HG02852 (cell line): ENCODE data around the gene UBTF.

Experiments
- ATAC-seq: cut with Tn5 transposase; IDR thresholded peaks from one replicate; pipeline ENCODE4 v1.9.1; 2021; ENCODE audit warnings: mild to moderate bottlenecking, moderate library complexity; ENCODE audit not compliant: unreplicated experiment

The UBTF gene

GRCh38 chr17:44170499-44171201, 48.8 kb downstream of the UBTF start, which contains the start of gene ASB16:
TSS of gene ASB16 (plus strand) at chr17:44170704. CDS start at chr17:44170790, 86 bp downstream.
- ATAC-seq: no peak

DNA sequence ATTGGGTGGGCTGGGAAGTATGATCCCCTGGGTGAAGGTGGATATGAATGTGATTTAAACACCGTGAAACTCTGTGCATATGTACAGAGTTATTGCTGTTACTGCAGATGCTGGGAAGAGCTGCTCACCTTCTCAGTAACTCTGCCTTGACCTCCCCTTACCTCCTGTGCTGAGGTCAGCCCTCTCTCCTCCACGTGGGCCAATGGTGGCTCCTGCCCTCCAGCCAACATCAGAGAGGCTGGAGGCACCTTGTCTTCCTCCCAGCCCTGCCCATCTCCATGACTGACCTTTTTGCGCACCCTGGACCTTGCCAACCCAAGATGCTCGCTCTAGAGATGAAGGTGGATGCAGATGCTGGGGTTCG, 49.4 kb downstream of the UBTF start:
- no peak for ATAC-seq

DNA sequence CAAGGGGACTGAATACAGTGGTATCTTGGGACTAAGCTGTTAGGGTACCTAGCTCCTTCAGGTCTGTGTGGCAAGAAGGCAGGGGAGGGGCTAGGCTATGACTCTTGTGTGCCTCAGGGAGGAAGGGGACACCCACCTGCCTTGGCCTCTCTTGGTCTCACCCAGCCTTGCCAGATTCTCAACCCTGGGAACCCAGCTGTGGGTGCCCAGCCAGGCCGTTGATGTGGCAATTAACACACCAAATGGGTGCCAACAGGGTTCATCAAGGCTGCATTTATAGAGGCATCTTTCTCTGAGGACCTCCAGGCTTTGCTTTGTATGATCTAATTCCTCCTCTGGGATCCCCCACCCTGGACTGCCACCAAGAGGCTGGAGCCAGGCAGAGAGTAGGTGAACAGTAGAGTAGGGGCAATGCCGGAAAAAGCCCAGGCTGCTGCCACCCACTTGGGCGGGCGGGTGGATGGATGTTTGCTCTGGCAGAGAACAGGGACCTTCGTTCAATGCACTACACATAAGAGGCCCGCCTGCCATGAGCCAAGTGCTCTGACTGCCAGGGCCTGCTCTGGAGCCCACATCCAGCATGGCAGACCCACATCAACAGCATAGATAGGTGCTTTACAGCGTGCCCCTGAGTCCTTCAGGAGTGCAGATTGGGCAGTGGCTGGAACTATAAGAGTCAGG, 52.2 kb downstream of the UBTF start:
- ATAC-seq: no peak

DNA sequence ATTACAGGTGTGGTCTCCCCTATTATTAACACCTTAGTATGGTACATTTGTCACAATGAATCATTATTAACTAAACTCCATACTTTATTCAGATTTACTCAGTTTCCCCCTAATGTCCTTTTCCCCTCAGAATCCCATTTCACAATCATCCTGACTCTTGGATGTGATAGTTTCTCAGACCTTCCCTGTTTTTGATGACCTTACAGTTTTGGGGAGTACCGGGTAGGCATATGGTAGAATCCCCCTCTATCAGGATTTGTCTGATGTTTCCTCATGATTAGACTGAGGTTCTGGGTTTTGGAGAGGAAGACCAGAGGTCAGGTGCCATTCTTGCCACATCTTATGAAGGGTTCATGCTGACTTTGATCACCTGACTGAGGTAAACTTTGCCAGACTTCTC, 55.0 kb downstream of the UBTF start:
- ATAC-seq: no peak

DNA sequence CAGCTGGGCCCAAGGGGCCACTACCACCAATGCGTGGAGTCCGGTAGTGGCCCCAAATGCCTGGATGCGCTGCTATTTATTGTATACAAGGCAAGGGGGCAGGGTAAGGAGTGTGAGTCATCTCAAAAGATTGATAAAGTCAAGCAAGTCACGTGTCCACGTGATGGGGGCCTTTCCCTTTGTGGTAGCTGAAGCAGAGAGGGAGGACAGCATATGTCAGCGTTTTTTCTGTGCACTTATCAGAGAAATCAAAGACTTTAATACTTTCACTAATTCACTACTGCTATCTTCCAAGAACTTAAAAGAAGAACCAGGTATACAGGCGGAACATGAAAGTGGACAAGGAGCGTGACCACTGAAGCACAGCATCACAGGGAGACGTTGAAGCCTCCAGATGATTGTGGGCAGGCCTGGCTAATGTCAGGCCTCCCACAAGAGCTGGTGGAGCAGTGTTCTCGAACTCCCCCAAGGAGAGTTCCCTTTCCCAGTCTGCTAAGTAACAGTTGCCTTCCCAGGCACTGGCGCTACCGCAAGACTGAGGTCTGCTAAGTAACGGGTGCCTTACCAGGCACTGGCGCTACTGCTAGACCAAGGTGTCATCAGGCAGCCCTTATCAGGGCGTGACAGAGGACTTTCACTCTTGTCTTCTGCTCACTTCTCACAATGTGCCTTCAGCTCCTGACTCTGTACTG, 59.8 kb downstream of the UBTF start:
- no peak for ATAC-seq

GRCh38 chr17:44155488-44155887, 64.0 kb downstream of the UBTF start:
- no peak for ATAC-seq
